Osteoblast (primary cell): ENCODE results near the gene SULT4A1. TPM values are rescaled to one million over a fixed set of nuclear protein-coding genes. Genes with fewer than 3 reads are reported as not detected.
A peak's percentile ranks its signal among the peaks of the same experiment; 100 is the strongest.

Experiments
- DNase-seq: peaks from one replicate; pipeline ENCODE4 v3.0.0; 2011; ENCODE audit warnings: low spot score, mixed read lengths; ENCODE audit not compliant: insufficient read length; ENCODE audit errors: missing footprints
- H2AFZ ChIP-seq: 2 replicates; pipeline ENCODE4 v1.6.0; 2011; ENCODE audit warnings: mild to moderate bottlenecking, low read length
- H3K27ac ChIP-seq: 2 replicates; pipeline ENCODE4 v1.5.1; 2011; ENCODE audit warnings: mild to moderate bottlenecking, low read depth, low read length, moderate library complexity
- H3K27me3 ChIP-seq: 2 replicates; pipeline ENCODE4 v1.6.0; 2012; ENCODE audit warnings: mild to moderate bottlenecking, control low read depth, inconsistent platforms, low read length, moderate library complexity; ENCODE audit not compliant: insufficient read depth
- H3K36me3 ChIP-seq: 2 replicates; pipeline ENCODE4 v1.5.1; 2011; ENCODE audit warnings: mild to moderate bottlenecking, low read length, control low read depth, moderate library complexity; ENCODE audit not compliant: insufficient read depth
- H3K4me1 ChIP-seq: 2 replicates; pipeline ENCODE4 v1.5.1; 2011; ENCODE audit warnings: mild to moderate bottlenecking, low read length, control low read depth, moderate library complexity; ENCODE audit not compliant: insufficient read depth
- H3K4me2 ChIP-seq: 2 replicates; pipeline ENCODE4 v1.6.0; 2011; ENCODE audit warnings: mild to moderate bottlenecking, low read length; ENCODE audit not compliant: insufficient read depth
- H3K4me3 ChIP-seq: fragments of 200-600 bp; sonication (generic); 3 replicates; pipeline ENCODE4 v1.5.1; 2012; ENCODE audit warnings: mild to moderate bottlenecking, low read length, inconsistent platforms; ENCODE audit not compliant: insufficient read depth
- H3K79me2 ChIP-seq: 2 replicates; pipeline ENCODE4 v1.6.0; 2012; ENCODE audit warnings: mild to moderate bottlenecking, low read length, control low read depth, inconsistent platforms; ENCODE audit not compliant: insufficient read depth
- H3K9me3 ChIP-seq: 2 replicates; pipeline ENCODE4 v1.5.1; 2011; ENCODE audit warnings: low read depth, low read length, control low read depth
- H4K20me1 ChIP-seq: 2 replicates; pipeline ENCODE4 v1.6.0; 2012; ENCODE audit warnings: mild to moderate bottlenecking, low read length, control low read depth; ENCODE audit not compliant: insufficient read depth
- CTCF ChIP-seq: IDR thresholded peaks from 2 replicates; pipeline ENCODE4 v1.5.1; 2011; ENCODE audit warnings: mild to moderate bottlenecking, low read depth, low read length, moderate library complexity; ENCODE audit errors: extremely low read depth
- total RNA-seq: library from RNA; depleted of rRNA; stranded (reverse); fragments of >200 nt; gene quantifications from 2 replicates; pipeline ENCODE4 v1.2.3, GENCODE V29; 2012

Gene SULT4A1
- total RNA-seq, 1 donor: under 0.01 TPM

- peak; percentile 80 for DNase-seq
- H3K9me3 ChIP-seq: no peaks in the 10 kb centered on the region
- H2AFZ ChIP-seq: no peak overlapping the region
- H3K4me2 ChIP-seq: no peak overlapping the region
- no peak overlapping the region for H3K4me3 ChIP-seq
- TF ChIP-seq CTCF: no peak
- no peaks in the 10 kb centered on the region for H3K79me2 ChIP-seq
- H4K20me1 ChIP-seq: no peaks in the 10 kb centered on the region
- H3K27ac ChIP-seq: no peak overlapping the region
- H3K27me3 ChIP-seq: no peaks in the 10 kb centered on the region
- no peaks in the 10 kb centered on the region for H3K36me3 ChIP-seq
- H3K4me1 ChIP-seq: peaks cover 11% of the 10 kb centered on the region
These were observed 29.7 kb downstream of the SULT4A1 start for GRCh38 chr22:43832393-43833265.

- H3K9me3 ChIP-seq: no peaks in the 10 kb centered on the region
- H3K4me3 ChIP-seq: no peak overlapping the region
- no peak overlapping the region for H2AFZ ChIP-seq
- TF ChIP-seq CTCF: no peak
- no peaks in the 10 kb centered on the region for H3K79me2 ChIP-seq
- no peak overlapping the region for H3K4me2 ChIP-seq
- H3K27ac ChIP-seq: no peak overlapping the region
- H3K4me1 ChIP-seq: peaks cover 15% of the 10 kb centered on the region
- DNase-seq: peak; percentile 85
- H4K20me1 ChIP-seq: no peaks in the 10 kb centered on the region
- no peaks in the 10 kb centered on the region for H3K36me3 ChIP-seq
- H3K27me3 ChIP-seq: no peaks in the 10 kb centered on the region
These were observed 30.5 kb downstream of the SULT4A1 start for GRCh38 chr22:43831561-43832392.

- Histone ChIP-seq H3K4me1 (peaks cover 23% of the 10 kb centered on the region), H3K27ac (no peak overlapping the region), H3K79me2 (no peaks in the 10 kb centered on the region), H4K20me1 (no peaks in the 10 kb centered on the region), H2AFZ (no peak overlapping the region), H3K4me3 (no peak overlapping the region), H3K36me3 (no peaks in the 10 kb centered on the region), H3K9me3 (no peaks in the 10 kb centered on the region), H3K27me3 (no peaks in the 10 kb centered on the region), H3K4me2 (no peak overlapping the region)
- DNase-seq: peak; percentile 85
- TF ChIP-seq CTCF: no peak
These were observed 31.3 kb downstream of the SULT4A1 start for GRCh38 chr22:43830931-43831560.
